IMR-90 (cell line): ENCODE data around the gene MYO1D. TPM values are rescaled to one million over a fixed set of nuclear protein-coding genes. Genes with fewer than 3 reads are reported as not detected.

Source experiments
- ATAC-seq: fragments of 200-7000 bp; cut with Tn5 transposase; 2 replicates; pipeline ENCODE4 v1.9.1; 2020; ENCODE audit warnings: low read depth, mild to moderate bottlenecking, moderate library complexity
- BruUV-seq: library from RNA; stranded (reverse); fragments of 400-500 nt; replicated peaks from 2 replicates; lab custom pipeline; 2021; lab: Mats Ljungman, UMichigan
- CTCF ChIA-PET: fragments of 300-600 bp; formaldehyde crosslinking; extraction: SDS; loops from one replicate; lab custom pipeline; 2021; ENCODE audit warnings: antibody characterized with exemption; lab: Yijun Ruan, JAX
- POLR2A ChIA-PET: fragments of 300-600 bp; sonication (Branson Sonifier 250); formaldehyde crosslinking; loops from one replicate; lab custom pipeline; 2022; ENCODE audit warnings: antibody characterized with exemption; ENCODE audit not compliant: unreplicated experiment; lab: Charles Lee
- DNase-seq: peaks from one replicate; pipeline ENCODE4 v3.0.0; 2013
- H2AFZ ChIP-seq: replicated peaks from 2 replicates; pipeline ENCODE3; 2013; ENCODE audit warnings: low read length, mild to moderate bottlenecking; ENCODE audit not compliant: poor library complexity
- H2AK5ac ChIP-seq: 2 replicates; pipeline ENCODE4 v1.6.1; 2013; ENCODE audit warnings: low read depth, low read length, inconsistent platforms
- H2AK9ac ChIP-seq: replicated peaks from 2 replicates; pipeline ENCODE3; 2013; ENCODE audit warnings: mild to moderate bottlenecking, low read depth, low read length, moderate library complexity; ENCODE audit not compliant: poor library complexity
- H2BK120ac ChIP-seq: 2 replicates; pipeline ENCODE4 v1.6.1; 2013; ENCODE audit warnings: low read depth, low read length, inconsistent platforms
- H2BK15ac ChIP-seq: 3 replicates; pipeline ENCODE4 v1.6.1; 2013; ENCODE audit warnings: low read depth, low read length, inconsistent platforms
- H2BK20ac ChIP-seq: 2 replicates; pipeline ENCODE4 v1.6.1; 2013; ENCODE audit warnings: low read depth, mild to moderate bottlenecking, inconsistent platforms, low read length, moderate library complexity
- H2BK5ac ChIP-seq: 2 replicates; pipeline ENCODE4 v1.6.1; 2013; ENCODE audit warnings: mild to moderate bottlenecking, low read depth, low read length, inconsistent platforms; ENCODE audit not compliant: poor library complexity, severe bottlenecking
- H3K14ac ChIP-seq: replicated peaks from 2 replicates; pipeline ENCODE4 v1.6.1; 2013; ENCODE audit warnings: low read depth, low read length, inconsistent platforms
- H3K18ac ChIP-seq: 2 replicates; pipeline ENCODE4 v1.6.1; 2013; ENCODE audit warnings: low read depth, low read length, control low read depth
- H3K23ac ChIP-seq: 2 replicates; pipeline ENCODE4 v1.6.1; 2013; ENCODE audit warnings: low read depth, low read length, inconsistent platforms
- H3K27ac ChIP-seq: 2 replicates; pipeline ENCODE4 v1.5.1; 2013; ENCODE audit warnings: mild to moderate bottlenecking, control low read depth, low read length; ENCODE audit not compliant: insufficient read depth
- H3K27me3 ChIP-seq: 2 replicates; pipeline ENCODE4 v1.6.1; 2013; ENCODE audit warnings: low read length; ENCODE audit not compliant: control insufficient read depth, insufficient read depth
- H3K36me3 ChIP-seq: 2 replicates; pipeline ENCODE4 v1.6.1; 2013; ENCODE audit warnings: low read length, mixed read lengths; ENCODE audit not compliant: control insufficient read depth, insufficient read depth
- H3K4ac ChIP-seq: 2 replicates; pipeline ENCODE4 v1.6.1; 2013; ENCODE audit warnings: low read depth, low read length, inconsistent platforms
- H3K4me1 ChIP-seq: 2 replicates; pipeline ENCODE4 v1.6.1; 2013; ENCODE audit warnings: low read length, mixed read lengths; ENCODE audit not compliant: control insufficient read depth, insufficient read depth
- H3K4me2 ChIP-seq: 2 replicates; pipeline ENCODE4 v1.6.1; 2013; ENCODE audit warnings: low read depth, mild to moderate bottlenecking, control low read depth, low read length, moderate library complexity
- H3K4me3 ChIP-seq: 2 replicates; pipeline ENCODE4 v1.5.1; 2013; ENCODE audit warnings: low read depth, mild to moderate bottlenecking, control low read depth, low read length, moderate library complexity; ENCODE audit not compliant: insufficient read depth
- H3K56ac ChIP-seq: 2 replicates; pipeline ENCODE4 v1.6.1; 2013; ENCODE audit warnings: low read length, inconsistent platforms; ENCODE audit not compliant: insufficient read depth; ENCODE audit errors: extremely low read depth
- H3K79me1 ChIP-seq, 2 experiments: 2 replicates each; pipeline ENCODE4 v1.6.1; 2013; ENCODE audit warnings: low read length in 2 of 2, inconsistent platforms in 1 of 2, low read depth in 1 of 2
- H3K9ac ChIP-seq: 2 replicates; pipeline ENCODE4 v1.6.1; 2013; ENCODE audit warnings: low read depth, low read length, control low read depth
- H3K9me1 ChIP-seq: 2 replicates; pipeline ENCODE4 v1.6.1; 2013; ENCODE audit warnings: low read length, inconsistent platforms; ENCODE audit not compliant: insufficient read depth
- H3K9me3 ChIP-seq: 2 replicates; pipeline ENCODE4 v1.6.1; 2013; ENCODE audit warnings: low read length; ENCODE audit not compliant: control insufficient read depth, insufficient read depth
- H4K20me1 ChIP-seq: 2 replicates; pipeline ENCODE4 v1.6.1; 2013; ENCODE audit warnings: low read length, inconsistent platforms; ENCODE audit not compliant: insufficient read depth
- H4K5ac ChIP-seq: 2 replicates; pipeline ENCODE4 v1.6.1; 2013; ENCODE audit warnings: mild to moderate bottlenecking, low read depth, low read length, control low read depth
- H4K8ac ChIP-seq, 2 experiments: 2 replicates each; pipeline ENCODE4 v1.6.1; 2013; ENCODE audit warnings: low read depth in 2 of 2, low read length in 2 of 2, control low read depth in 1 of 2, inconsistent platforms in 1 of 2
- H4K91ac ChIP-seq: 2 replicates; pipeline ENCODE4 v1.6.1; 2013; ENCODE audit warnings: low read depth, low read length, inconsistent platforms; ENCODE audit not compliant: insufficient read depth
- RFX5 ChIP-seq: IDR thresholded peaks from 2 replicates; pipeline ENCODE4 v1.8.0; 2012; ENCODE audit warnings: low read depth, mild to moderate bottlenecking, low read length, moderate library complexity
- dilution Hi-C: fragments of 300-500 bp; cut with HindIII; formaldehyde crosslinking; loops from one replicate; pipeline ENCODE4 v1.14.3; 2018; ENCODE audit warnings: low sequenced_read_pairs; ENCODE audit not compliant: unreplicated experiment
- in situ Hi-C: fragments of 300-500 bp; cut with MboI; formaldehyde crosslinking; loops from 3 replicates; pipeline ENCODE4 v1.14.3; 2019; ENCODE audit warnings: low sequenced_read_pairs, inconsistent platforms, mixed read lengths
- intact Hi-C: fragments of 100-400 bp; cut with micrococcal nuclease; formaldehyde crosslinking; loops from 2 replicates; pipeline ENCODE4 v1.10.0; 2022
- polyA plus RNA-seq, 3 experiments: library from polyadenylated mRNA; depleted of rRNA; stranded (reverse); fragments of >200 nt; gene quantifications; 2 replicates each; pipeline ENCODE4 v1.2.3, GENCODE V29; 2012; ENCODE audit warnings: low replicate concordance in 1 of 3
- total RNA-seq: library from RNA; depleted of rRNA; stranded (reverse); fragments of >200 nt; gene quantifications from 2 replicates; pipeline ENCODE4 v1.2.3, GENCODE V29; 2012

MYO1D gene
- total and polyA plus RNA-seq, 2 of the 4 experiments (the other 2 are of a cell fraction) = 0.63 to 0.90 TPM

GRCh38 chr17:32709562-32709961, 167.4 kb downstream of the MYO1D start:
- ChIA-PET POLR2A (no interaction called here), CTCF (no interaction called here)
- Histone ChIP-seq H3K18ac (no peak overlapping the region), H4K20me1 (no peaks in the 10 kb centered on the region; the same call in 1 of the 2 replicates), H4K91ac (no peak overlapping the region), H2BK20ac (no peak overlapping the region), H4K8ac (no peak overlapping the region), H2AK9ac (no peak overlapping the region), H3K23ac (no peak overlapping the region), H3K14ac (no peak overlapping the region), H3K4me3 (no peak overlapping the region), H2AFZ (no peak overlapping the region), H3K36me3 (no peaks in the 10 kb centered on the region), H2BK5ac (no peak overlapping the region), H2BK15ac (no peak overlapping the region), H3K4me1 (no peaks in the 10 kb centered on the region), H3K27me3 (no peaks in the 10 kb centered on the region), H3K9ac (no peak overlapping the region), H3K4ac (no peak overlapping the region), H3K4me2 (no peak overlapping the region), H2AK5ac (no peak overlapping the region), H3K79me1 (no peaks in the 10 kb centered on the region), H4K5ac (no peak overlapping the region), H3K56ac (no peak overlapping the region), H3K9me3 (no peaks in the 10 kb centered on the region), H3K27ac (no peak overlapping the region), H3K9me1 (no peaks in the 10 kb centered on the region), H2BK120ac (no peak overlapping the region)
- dilution Hi-C loops (no loop called here), intact Hi-C loops (no loop called here), in situ Hi-C loops (no loop called here)
- no TSS peak for BruUV-seq
- no peak for DNase-seq
- no peak for ATAC-seq
- TF ChIP-seq RFX5 = no peak
